T-helper 22 cell (primary cell): ENCODE data around the gene SLC22A23.

Experiments
- DNase-seq: peaks from one replicate; pipeline ENCODE4 v3.0.0-alpha.2; 2020; ENCODE audit warnings: low read depth

SLC22A23 gene

GRCh38 chr6:3369985-3370360 is 86.9 kb downstream of the SLC22A23 start:
- no peak for DNase-seq

- no peak for DNase-seq
These were observed 88.2 kb downstream of the SLC22A23 start for GRCh38 chr6:3368685-3369084.

- no peak for DNase-seq
These were observed 89.2 kb downstream of the SLC22A23 start for GRCh38 chr6:3367630-3368029.

- DNase-seq, result no peak
These were observed 90.0 kb downstream of the SLC22A23 start for GRCh38 chr6:3366596-3367413.

- no peak for DNase-seq
These were observed 92.5 kb downstream of the SLC22A23 start for GRCh38 chr6:3364391-3364790.

GRCh38 chr6:3363296-3364025 is 93.4 kb downstream of the SLC22A23 start:
- DNase-seq, result no peak

- no peak for DNase-seq
These were observed 95.4 kb downstream of the SLC22A23 start for GRCh38 chr6:3361312-3362037.

GRCh38 chr6:3360727-3361045 is 96.2 kb downstream of the SLC22A23 start:
- DNase-seq, result no peak

- DNase-seq, result no peak
These were observed 96.7 kb downstream of the SLC22A23 start for GRCh38 chr6:3359973-3360726.

GRCh38 chr6:3359101-3359752 is 97.6 kb downstream of the SLC22A23 start:
- no peak for DNase-seq

GRCh38 chr6:3358413-3359100 is 98.3 kb downstream of the SLC22A23 start:
- DNase-seq, result no peak

GRCh38 chr6:3357678-3358077 is 99.2 kb downstream of the SLC22A23 start:
- DNase-seq, result no peak

GRCh38 chr6:3356824-3357420 is 99.9 kb downstream of the SLC22A23 start:
- no peak for DNase-seq

- peak; percentile 56 for DNase-seq
These were observed 100.6 kb downstream of the SLC22A23 start for GRCh38 chr6:3356056-3356823.

- DNase-seq, result peak; percentile 12
These were observed 101.3 kb downstream of the SLC22A23 start for GRCh38 chr6:3355358-3356055.

- DNase-seq, result no peak
These were observed 101.9 kb downstream of the SLC22A23 start for GRCh38 chr6:3355011-3355357.

GRCh38 chr6:3353939-3354338 is 102.9 kb downstream of the SLC22A23 start:
- DNase-seq, result no peak

- DNase-seq, result no peak
These were observed 103.5 kb downstream of the SLC22A23 start for GRCh38 chr6:3353213-3353903.

- no peak for DNase-seq
These were observed 104.2 kb downstream of the SLC22A23 start for GRCh38 chr6:3352678-3353077.
